HepG2 (cell line): ENCODE results near the gene ENTREP3. TPM values are rescaled to one million over a fixed set of nuclear protein-coding genes. Genes with fewer than 3 reads are reported as not detected.

Experiments
- ARNT2 ChIP-seq: sonication (generic); formaldehyde crosslinking; IDR thresholded peaks from 2 replicates; pipeline ENCODE4 v1.8.0; 2022; ENCODE audit warnings: mild to moderate bottlenecking, low read depth, missing genetic modification reagents, moderate library complexity
- ATF7-NPFF ChIP-seq: sonication (generic); formaldehyde crosslinking; IDR thresholded peaks from 2 replicates; pipeline ENCODE4 v1.8.1; 2023; ENCODE audit warnings: mild to moderate bottlenecking, low read depth, missing genetic modification reagents, moderate library complexity
- FOXA3 ChIP-seq: IDR thresholded peaks from 2 replicates; pipeline ENCODE4 v1.6.1; 2016; ENCODE audit warnings: missing genetic modification reagents, missing compliant biosample characterization
- FOXM1 ChIP-seq: sonication (generic); formaldehyde crosslinking; IDR thresholded peaks from 2 replicates; pipeline ENCODE4 v1.5.0; 2020; ENCODE audit warnings: missing genetic modification reagents
- FOXP1 ChIP-seq, 2 experiments: fragments of 450-650 bp in 1 of 2; IDR thresholded peaks; 2 replicates each; pipeline ENCODE4 v1.6.1; 2017 to 2018; ENCODE audit warnings: antibody characterized with exemption in 1 of 2
- KDM2A ChIP-seq: sonication (generic); formaldehyde crosslinking; IDR thresholded peaks from 2 replicates; pipeline ENCODE4 v1.4.0; 2020; ENCODE audit warnings: low read depth, missing genetic modification reagents, borderline replicate concordance
- KLF16 ChIP-seq, 2 experiments: sonication (generic) in 1 of 2; formaldehyde crosslinking in 1 of 2; IDR thresholded peaks; 2 replicates each; pipeline versions ENCODE4 v1.6.1 to v1.8.0; 2016 to 2023; ENCODE audit warnings: missing genetic modification reagents in 2 of 2, missing compliant biosample characterization in 1 of 2
- LBX2 ChIP-seq: sonication (generic); formaldehyde crosslinking; IDR thresholded peaks from 2 replicates; pipeline ENCODE4 v1.5.0; 2020; ENCODE audit warnings: missing genetic modification reagents, mild to moderate bottlenecking, borderline replicate concordance
- MAFK ChIP-seq, 2 experiments: IDR thresholded peaks in 1 of 2; conservative IDR thresholded peaks in 1 of 2; 2 replicates each; pipeline ENCODE4 v1.6.1; 2011; ENCODE audit warnings: improper control_type of control experiment in 2 of 2, low read length in 2 of 2
- MZF1 ChIP-seq: sonication (generic); formaldehyde crosslinking; IDR thresholded peaks from 2 replicates; pipeline ENCODE4 v1.8.1; 2023; ENCODE audit warnings: mild to moderate bottlenecking, missing genetic modification reagents, borderline replicate concordance
- NFAT5 ChIP-seq: sonication (generic); formaldehyde crosslinking; IDR thresholded peaks from 2 replicates; pipeline ENCODE4 v1.4.0; 2020; ENCODE audit warnings: missing genetic modification reagents
- PAF1 ChIP-seq: IDR thresholded peaks from 2 replicates; pipeline ENCODE4 v1.6.1; 2016; ENCODE audit warnings: missing genetic modification reagents, missing compliant biosample characterization
- SRSF4 ChIP-seq: fragments of 200-400 bp; formaldehyde crosslinking; IDR thresholded peaks from one replicate; pipeline ENCODE4 v1.6.1; 2018; ENCODE audit warnings: mild to moderate bottlenecking, low read depth, low read length, moderate library complexity; ENCODE audit not compliant: poor library complexity, severe bottlenecking
- SRY ChIP-seq: sonication (generic); formaldehyde crosslinking; IDR thresholded peaks from 2 replicates; pipeline ENCODE4 v1.8.0; 2022; ENCODE audit warnings: mild to moderate bottlenecking, missing genetic modification reagents
- ZNF350 ChIP-seq: sonication (generic); formaldehyde crosslinking; IDR thresholded peaks from 2 replicates; pipeline ENCODE4 v1.4.0; 2020; ENCODE audit warnings: mild to moderate bottlenecking, low read depth, missing genetic modification reagents, borderline replicate concordance
- ZNF652 ChIP-seq: IDR thresholded peaks from 2 replicates; pipeline ENCODE4 v1.6.1; 2016; ENCODE audit warnings: low read depth, borderline replicate concordance
- ZNF784 ChIP-seq: sonication (generic); formaldehyde crosslinking; IDR thresholded peaks from 2 replicates; pipeline ENCODE4 v1.5.1; 2020; ENCODE audit warnings: missing genetic modification reagents, mild to moderate bottlenecking, borderline replicate concordance
- polyA plus RNA-seq, 8 experiments: library from polyadenylated mRNA; depleted of rRNA in 3 of 8; stranded (reverse) in 7 of 8; unstranded in 1 of 8; fragments of >200 nt; fragmentation: Illumina TruSeq in 4 of 8; extraction: Trizol in 4 of 8; gene quantifications; 2 replicates each; pipeline versions ENCODE4 v1.2.1 to v1.2.3, GENCODE V29; 2011 to 2016; ENCODE audit warnings: low read depth in 4 of 8, missing spikeins in 1 of 8, mixed read lengths in 1 of 8; ENCODE audit not compliant: insufficient read depth in 1 of 8
- total RNA-seq, 5 experiments: library from RNA; depleted of rRNA; stranded (reverse); fragments of >200 nt; fragmentation: Illumina TruSeq; extraction: Trizol; gene quantifications; 2 replicates each; pipeline ENCODE4 v1.2.3, GENCODE V29; 2016; ENCODE audit warnings: low read depth in 1 of 5
- TF ChIP-seq, protein P1 (sequence below): sonication (generic); formaldehyde crosslinking; IDR thresholded peaks from 2 replicates; pipeline ENCODE4 v1.4.0; 2020; ENCODE audit warnings: missing genetic modification reagents; ENCODE audit errors: not compliant biosample characterization

The ENTREP3 gene
- total and polyA plus RNA-seq, 2 of the 13 experiments (the other 11 are each of a cell fraction or from before 2014, with no cell fraction given): 4.1 to 9.9 TPM

DNA sequence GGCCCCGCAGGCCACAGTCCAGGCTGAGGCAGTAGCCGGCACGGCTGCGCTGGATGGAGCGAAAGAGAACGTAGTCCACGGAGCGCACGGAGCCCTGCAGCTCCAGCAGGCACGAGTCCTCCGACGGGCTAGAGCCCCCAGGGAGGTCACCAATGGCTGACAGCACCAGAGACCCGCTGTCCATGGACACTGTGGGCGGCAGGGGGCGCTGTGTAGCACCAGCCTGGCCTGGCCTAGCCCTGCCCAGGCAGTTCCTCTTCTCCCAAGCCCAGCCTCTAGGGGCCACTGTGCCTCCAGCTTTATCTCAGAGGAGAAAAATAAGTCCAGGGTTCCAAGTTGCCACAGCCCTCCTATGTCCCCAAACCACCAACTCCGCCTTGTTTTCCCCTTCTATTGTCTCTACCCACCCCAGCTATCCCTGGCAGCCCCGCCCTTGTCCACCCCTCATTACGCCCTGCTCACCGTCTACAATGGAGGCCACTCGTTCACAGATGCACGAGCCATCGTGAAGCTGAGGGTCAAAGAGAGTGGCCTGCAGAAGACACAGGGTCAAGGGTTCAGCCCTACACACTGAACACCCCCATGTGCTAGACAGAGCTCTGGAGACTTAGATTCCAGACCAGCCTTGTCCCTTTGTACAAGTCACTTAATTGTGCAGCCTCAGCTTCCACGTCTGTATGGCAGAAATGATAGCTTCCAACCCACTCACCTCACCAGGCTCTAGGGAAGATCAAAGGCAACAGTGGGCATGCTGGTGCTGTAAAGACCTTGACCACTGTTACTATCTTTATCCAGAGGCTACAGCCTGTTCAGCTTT, 4.4 kb downstream of the ENTREP3 start (continued):
- TF ChIP-seq MAFK (conservative IDR thresholded peaks at IDR 0.05 in 1 of 2, IDR thresholded peaks at IDR 0.05 in 1 of 2; ENCODE audit: low read length in 2 of 2) (no peak; a peak in 1 of 4 replicates), ZNF784 (no peak), LBX2 (CRISPR knock-in tag) (no peak), ATF7-NPFF (no peak), KDM2A (peak; percentile 71; the same call in 1 of the 2 replicates), KLF16 (CRISPR knock-in tag; IDR thresholded peaks at IDR 0.05) (peak in 1 of 2 experiments; percentile 45; a peak in 1 of 4 replicates), FOXA3 (CRISPR knock-in tag) (peak; percentile 17; the same call in 1 of the 2 replicates), NFAT5 (no peak), PAF1 (CRISPR knock-in tag) (no peak), FOXM1 (no peak), ARNT2 (CRISPR knock-in tag) (0 out of 2 replicates have a peak, but pooled peaks have one; percentile 12), ZNF350 (peak; percentile 67; the same call in 1 of the 2 replicates), ZNF652 (CRISPR knock-in tag) (no peak), SRSF4 (no peak), SRY (CRISPR knock-in tag) (no peak), MZF1 (no peak), FOXP1 (IDR thresholded peaks at IDR 0.05) (no peak), FOXP1 (CRISPR knock-in tag; IDR thresholded peaks at IDR 0.05) (no peak)
- TF ChIP-seq, protein P1, sequence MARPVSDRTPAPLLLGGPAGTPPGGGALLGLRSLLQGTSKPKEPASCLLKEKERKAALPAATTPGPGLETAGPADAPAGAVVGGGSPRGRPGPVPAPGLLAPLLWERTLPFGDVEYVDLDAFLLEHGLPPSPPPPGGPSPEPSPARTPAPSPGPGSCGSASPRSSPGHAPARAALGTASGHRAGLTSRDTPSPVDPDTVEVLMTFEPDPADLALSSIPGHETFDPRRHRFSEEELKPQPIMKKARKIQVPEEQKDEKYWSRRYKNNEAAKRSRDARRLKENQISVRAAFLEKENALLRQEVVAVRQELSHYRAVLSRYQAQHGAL: no peak
